Endothelial cell (in vitro differentiated cells): ENCODE measurements around the gene EPB41L4A. TPM values are rescaled to one million over a fixed set of nuclear protein-coding genes. Genes with fewer than 3 reads are reported as not detected.

Experiments
- DNase-seq: peaks from one replicate; pipeline ENCODE4 v3.0.0; 2021; ENCODE audit warnings: low spot score
- H3K27ac Mint-ChIP-seq: one replicate; pipeline ENCODE4 v1.8.0; 2021; ENCODE audit warnings: mixed read lengths, inconsistent platforms; ENCODE audit not compliant: unreplicated experiment
- H3K27me3 Mint-ChIP-seq: one replicate; pipeline ENCODE4 v1.8.0; 2021; ENCODE audit warnings: mild to moderate bottlenecking, moderate library complexity, mixed read lengths, inconsistent platforms; ENCODE audit not compliant: unreplicated experiment
- H3K36me3 Mint-ChIP-seq: one replicate; pipeline ENCODE4 v1.8.0; 2021; ENCODE audit warnings: mild to moderate bottlenecking, low read depth, mixed read lengths, inconsistent platforms; ENCODE audit not compliant: unreplicated experiment
- H3K4me1 Mint-ChIP-seq: one replicate; pipeline ENCODE4 v1.8.0; 2021; ENCODE audit warnings: mild to moderate bottlenecking, mixed read lengths, inconsistent platforms; ENCODE audit not compliant: unreplicated experiment
- H3K4me3 Mint-ChIP-seq: one replicate; pipeline ENCODE4 v1.8.0; 2021; ENCODE audit warnings: mild to moderate bottlenecking, mixed read lengths, inconsistent platforms; ENCODE audit not compliant: unreplicated experiment
- H3K9me3 Mint-ChIP-seq: one replicate; pipeline ENCODE4 v1.8.0; 2021; ENCODE audit warnings: mixed read lengths, inconsistent platforms; ENCODE audit not compliant: unreplicated experiment
- CTCF ChIP-seq: fragments of 200-600 bp; sonication (generic); IDR thresholded peaks from one replicate; pipeline ENCODE4 v1.5.0; 2021; ENCODE audit warnings: antibody characterized with exemption; ENCODE audit not compliant: unreplicated experiment
- total RNA-seq: library from RNA; stranded (reverse); fragmentation: NEBNext Ultra II Directional; extraction: Animal tissue kit (Norgen Biotek cat#: 25700); gene quantifications from one replicate; pipeline ENCODE4 v1.2.1, GENCODE V29; 2021; ENCODE audit not compliant: unreplicated experiment

The EPB41L4A gene
- total RNA-seq, 1 donor from 2014 or later = 50.6 TPM

GRCh38 chr5:112192072-112192471 lies 227.0 kb downstream of the EPB41L4A start:
- no peaks in the 10 kb centered on the region for H3K27me3 Mint-ChIP-seq
- DNase-seq = no peak
- H3K9me3 Mint-ChIP-seq = no peaks in the 10 kb centered on the region
- no peaks in the 10 kb centered on the region for H3K4me1 Mint-ChIP-seq
- H3K4me3 Mint-ChIP-seq = no peak overlapping the region
- H3K27ac Mint-ChIP-seq = no peak overlapping the region
- no peak for TF ChIP-seq CTCF
- H3K36me3 Mint-ChIP-seq = no peaks in the 10 kb centered on the region

GRCh38 chr5:112189391-112189790 lies 229.7 kb downstream of the EPB41L4A start:
- TF ChIP-seq CTCF = no peak
- no peak for DNase-seq
- no peak overlapping the region for H3K27ac Mint-ChIP-seq
- no peaks in the 10 kb centered on the region for H3K27me3 Mint-ChIP-seq
- no peaks in the 10 kb centered on the region for H3K4me1 Mint-ChIP-seq
- no peaks in the 10 kb centered on the region for H3K9me3 Mint-ChIP-seq
- no peak overlapping the region for H3K4me3 Mint-ChIP-seq
- H3K36me3 Mint-ChIP-seq = peaks cover 6% of the 10 kb centered on the region

DNA sequence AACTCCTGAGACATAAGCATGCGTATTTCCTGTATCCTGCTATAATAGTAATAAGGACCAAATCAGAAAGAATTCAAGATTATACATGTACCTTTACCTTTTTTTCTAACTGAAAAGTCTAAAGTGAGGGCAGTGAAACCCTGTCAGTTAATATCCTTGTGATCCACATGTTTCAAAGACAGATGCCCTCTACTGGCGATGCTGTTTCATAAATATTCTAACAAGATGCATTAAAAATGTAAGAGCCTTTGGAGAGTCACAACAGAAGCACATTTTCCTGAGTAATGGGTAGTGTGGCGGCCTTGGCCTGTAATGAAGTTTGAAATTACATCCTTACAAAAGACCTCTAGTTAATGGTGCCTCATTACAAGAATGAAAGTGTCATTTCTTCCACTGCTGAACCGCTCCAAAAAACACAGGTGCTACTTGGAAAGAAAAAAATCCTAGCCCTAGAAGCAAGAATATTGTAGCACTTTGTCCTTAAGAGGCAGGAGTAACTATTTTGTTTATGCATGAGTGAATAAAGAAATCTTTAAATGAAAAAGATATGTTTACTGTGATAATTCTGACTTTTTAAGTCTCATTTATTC lies 232.6 kb downstream of the EPB41L4A start:
- no peak overlapping the region for H3K4me3 Mint-ChIP-seq
- H3K9me3 Mint-ChIP-seq = no peaks in the 10 kb centered on the region
- H3K4me1 Mint-ChIP-seq = peaks cover 3% of the 10 kb centered on the region
- peak; percentile 24 for DNase-seq
- TF ChIP-seq CTCF = peak; percentile 66
- H3K27ac Mint-ChIP-seq = no peak overlapping the region
- H3K36me3 Mint-ChIP-seq = peaks cover 10% of the 10 kb centered on the region
- H3K27me3 Mint-ChIP-seq = no peaks in the 10 kb centered on the region

DNA sequence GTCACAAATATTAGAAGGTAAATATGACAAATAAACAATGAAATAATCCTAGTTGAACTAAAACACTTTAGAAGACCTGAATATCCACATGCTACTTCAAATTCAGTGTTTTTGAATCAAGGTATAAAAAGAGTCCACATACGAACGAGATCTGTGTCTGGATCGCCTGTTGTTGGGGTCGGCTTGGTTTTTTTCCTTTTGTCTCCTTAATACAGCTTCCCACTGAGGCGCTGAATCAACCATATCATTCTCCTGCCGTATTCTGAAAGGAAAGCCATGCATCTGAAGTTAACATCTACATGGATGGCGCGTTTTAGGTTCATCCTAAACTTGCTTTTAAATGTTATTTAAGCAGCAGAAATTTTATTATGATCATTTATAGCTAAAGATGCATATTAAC lies 235.2 kb downstream of the EPB41L4A start:
- peak overlapping the region; percentile 57 for H3K27ac Mint-ChIP-seq
- no peaks in the 10 kb centered on the region for H3K9me3 Mint-ChIP-seq
- H3K4me3 Mint-ChIP-seq = no peak overlapping the region
- DNase-seq = no peak
- peaks cover 10% of the 10 kb centered on the region for H3K36me3 Mint-ChIP-seq
- no peaks in the 10 kb centered on the region for H3K27me3 Mint-ChIP-seq
- no peak for TF ChIP-seq CTCF
- peaks cover 3% of the 10 kb centered on the region for H3K4me1 Mint-ChIP-seq

DNA sequence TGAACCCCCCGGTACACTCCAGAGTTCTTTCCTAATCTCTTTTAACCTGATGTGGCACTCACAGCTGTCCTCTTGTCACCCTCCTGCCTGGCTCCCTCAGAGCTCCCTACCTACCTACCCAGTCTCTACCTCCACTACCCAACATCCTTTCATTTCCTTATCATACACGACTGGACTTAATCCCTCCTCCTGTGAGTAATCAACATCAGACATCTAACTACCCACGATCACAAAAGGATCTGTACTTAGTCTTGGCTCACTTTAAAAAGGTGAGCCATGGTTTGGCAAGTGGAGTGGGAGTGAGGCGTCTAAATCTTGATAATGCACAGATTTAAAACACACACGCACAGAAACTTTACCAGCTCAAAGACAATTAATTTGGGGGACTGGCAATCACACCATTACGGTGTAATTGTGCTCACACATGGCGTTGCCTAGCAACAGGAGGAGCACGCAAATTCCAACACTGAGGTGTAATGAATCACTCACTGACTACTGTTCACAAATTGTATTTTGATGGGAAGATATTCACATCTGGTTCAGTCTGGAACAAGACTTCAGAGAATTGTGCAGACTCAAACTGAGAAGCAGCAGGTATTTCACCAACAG lies 235.9 kb downstream of the EPB41L4A start:
- Mint-ChIP-seq H3K9me3 (no peaks in the 10 kb centered on the region), H3K36me3 (peaks cover 10% of the 10 kb centered on the region), H3K27ac (peak overlapping the region; percentile 57), H3K4me3 (no peak overlapping the region), H3K27me3 (no peaks in the 10 kb centered on the region), H3K4me1 (peaks cover 3% of the 10 kb centered on the region)
- no peak for TF ChIP-seq CTCF
- no peak for DNase-seq
